Measurements from ENCODE around the gene COL27A1.

COL27A1 gene

DNA sequence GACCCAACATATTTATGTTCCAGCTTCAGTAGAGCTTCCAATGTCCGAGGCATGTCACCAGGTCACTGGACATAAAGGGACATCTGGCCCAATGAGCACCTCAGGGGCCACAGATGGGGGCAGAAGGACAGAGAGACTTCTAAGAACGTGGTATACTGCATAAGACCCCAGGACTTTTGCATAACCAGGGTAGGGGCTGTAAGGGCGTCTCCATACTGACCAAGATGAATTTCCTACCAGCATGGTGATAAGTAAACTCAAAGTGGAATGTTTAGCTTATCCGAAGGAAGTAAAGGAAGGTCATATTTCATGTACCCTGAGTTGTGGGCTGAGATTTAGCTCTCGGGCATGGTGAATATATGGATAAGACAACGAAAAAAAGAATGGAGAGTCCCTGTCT is 17.5 kb upstream of the COL27A1 start:
- TF ChIP-seq, protein P1, sequence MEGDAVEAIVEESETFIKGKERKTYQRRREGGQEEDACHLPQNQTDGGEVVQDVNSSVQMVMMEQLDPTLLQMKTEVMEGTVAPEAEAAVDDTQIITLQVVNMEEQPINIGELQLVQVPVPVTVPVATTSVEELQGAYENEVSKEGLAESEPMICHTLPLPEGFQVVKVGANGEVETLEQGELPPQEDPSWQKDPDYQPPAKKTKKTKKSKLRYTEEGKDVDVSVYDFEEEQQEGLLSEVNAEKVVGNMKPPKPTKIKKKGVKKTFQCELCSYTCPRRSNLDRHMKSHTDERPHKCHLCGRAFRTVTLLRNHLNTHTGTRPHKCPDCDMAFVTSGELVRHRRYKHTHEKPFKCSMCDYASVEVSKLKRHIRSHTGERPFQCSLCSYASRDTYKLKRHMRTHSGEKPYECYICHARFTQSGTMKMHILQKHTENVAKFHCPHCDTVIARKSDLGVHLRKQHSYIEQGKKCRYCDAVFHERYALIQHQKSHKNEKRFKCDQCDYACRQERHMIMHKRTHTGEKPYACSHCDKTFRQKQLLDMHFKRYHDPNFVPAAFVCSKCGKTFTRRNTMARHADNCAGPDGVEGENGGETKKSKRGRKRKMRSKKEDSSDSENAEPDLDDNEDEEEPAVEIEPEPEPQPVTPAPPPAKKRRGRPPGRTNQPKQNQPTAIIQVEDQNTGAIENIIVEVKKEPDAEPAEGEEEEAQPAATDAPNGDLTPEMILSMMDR (IDR thresholded peaks at IDR 0.05): no peak

GRCh38 chr9:114138552-114138971 is 16.8 kb upstream of the COL27A1 start:
- TF ChIP-seq, protein P1 (IDR thresholded peaks at IDR 0.05): no peak

GRCh38 chr9:114139071-114139470 is 16.3 kb upstream of the COL27A1 start:
- TF ChIP-seq, protein P1 (IDR thresholded peaks at IDR 0.05): no peak

DNA sequence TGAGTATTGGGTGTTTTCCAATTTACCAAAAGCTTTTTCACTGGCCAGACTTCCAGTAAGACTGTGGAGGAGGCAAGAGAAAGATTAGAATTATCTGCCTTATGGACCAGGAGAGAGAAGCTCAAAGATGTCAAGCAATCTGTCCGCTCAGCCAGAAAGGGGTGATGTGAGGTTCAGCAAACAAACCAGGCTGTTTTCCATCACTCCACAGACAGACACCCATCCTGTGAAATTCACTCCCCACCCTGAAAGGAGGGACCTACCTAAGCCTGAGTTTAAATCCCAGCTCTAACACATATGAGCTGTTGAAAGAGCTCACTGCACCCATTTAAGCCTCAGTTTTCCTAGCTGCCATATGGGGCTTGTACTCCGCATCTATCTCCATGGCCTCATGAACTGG is 14.9 kb upstream of the COL27A1 start:
- TF ChIP-seq, protein P1 (IDR thresholded peaks at IDR 0.05): no peak

DNA sequence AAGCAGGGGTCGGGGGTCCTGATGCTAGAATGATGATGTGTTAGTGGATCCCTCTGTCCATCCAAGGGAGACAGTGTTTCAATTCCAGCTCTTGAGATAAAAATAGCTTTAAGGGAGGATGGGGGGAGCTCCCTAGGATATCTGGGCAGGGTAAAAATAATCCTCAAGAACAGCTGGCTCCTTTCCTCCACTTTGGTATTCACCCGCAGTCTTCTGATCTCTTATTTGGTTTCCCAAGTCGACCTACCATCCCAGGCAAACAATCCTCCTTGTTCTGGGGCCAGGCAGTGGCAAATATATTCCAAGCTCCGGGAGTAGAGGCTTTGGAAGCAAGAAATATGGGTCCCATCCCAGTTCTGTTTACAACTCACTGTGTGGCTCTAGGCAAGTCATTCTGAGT is 14.5 kb upstream of the COL27A1 start:
- TF ChIP-seq, protein P1 (IDR thresholded peaks at IDR 0.05): no peak

- TF ChIP-seq, protein P1 (IDR thresholded peaks at IDR 0.05): no peak
Observed at GRCh38 chr9:114141553-114142402, 13.6 kb upstream of the COL27A1 start.

- TF ChIP-seq, protein P1 (IDR thresholded peaks at IDR 0.05): no peak
Observed at GRCh38 chr9:114143234-114143633, 12.1 kb upstream of the COL27A1 start.
